ENCODE measurements around the gene TSHR.

Gene TSHR

DNA sequence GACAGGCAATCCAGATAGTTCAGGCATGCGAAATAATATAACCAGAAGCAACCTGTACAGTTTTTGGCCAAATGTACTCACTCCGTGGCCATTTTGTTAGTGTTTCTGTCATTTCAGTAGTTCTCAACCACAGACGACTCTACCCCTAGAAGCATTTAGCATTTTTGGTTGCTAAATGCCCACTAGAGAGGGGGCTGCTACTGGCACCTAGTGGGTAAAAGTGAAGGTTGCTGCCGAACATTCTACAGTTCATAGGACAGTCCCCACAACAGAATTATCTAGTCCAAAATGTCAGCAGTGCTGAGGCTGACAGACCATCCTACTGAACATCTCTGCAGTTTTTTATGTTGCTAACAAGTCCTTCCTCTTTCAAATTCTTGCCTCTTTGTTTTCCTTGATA lies 107.4 kb downstream of the TSHR start:
- no peaks in the 10 kb centered on the region for H3K36me3 ChIP-seq (ENCODE audit: control insufficient read depth, insufficient read depth, low read length)
- H3K4me1 ChIP-seq (ENCODE audit: control insufficient read depth, insufficient read depth, low read length), result no peaks in the 10 kb centered on the region
- WGBS, 2 experiments, result 29 to 34% methylated on average over 4 of the region's 4 CpGs
- no peaks in the 10 kb centered on the region for H3K27me3 ChIP-seq (ENCODE audit: control insufficient read depth, insufficient read depth, low read length, poor library complexity, severe bottlenecking)
- H3K9me3 ChIP-seq (ENCODE audit: control insufficient read depth, low read length), result no peaks in the 10 kb centered on the region
- no peak overlapping the region for H3K27ac ChIP-seq (ENCODE audit: insufficient read depth, low read depth, low read length, poor library complexity, severe bottlenecking)
- no peak overlapping the region for H3K4me3 ChIP-seq (ENCODE audit: insufficient read depth, low read depth, low read length)

DNA sequence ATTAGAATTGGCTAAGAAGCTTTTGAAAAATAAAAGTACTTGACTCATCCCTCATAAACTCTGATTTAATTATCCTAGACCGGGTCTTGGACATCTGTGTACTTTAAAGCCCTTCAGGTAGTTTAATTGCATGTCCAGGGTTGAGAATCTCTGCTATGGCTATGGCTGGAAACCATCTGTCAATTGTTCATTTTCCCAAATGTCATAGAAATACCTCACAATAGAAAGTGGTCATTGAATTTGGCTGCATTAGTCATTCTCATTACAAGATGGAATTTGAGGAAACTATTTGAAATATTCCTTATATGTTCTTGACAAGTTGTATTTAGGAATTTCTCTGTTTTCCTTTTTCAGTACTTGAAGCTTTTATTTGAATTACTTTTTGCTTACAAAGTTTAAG lies 111.3 kb downstream of the TSHR start:
- WGBS, 2 experiments, result 67 to 70% methylated on average over 1 of the region's 1 CpG
- Histone ChIP-seq H3K27ac (ENCODE audit: insufficient read depth, low read depth, low read length, poor library complexity, severe bottlenecking) (no peak overlapping the region), H3K27me3 (ENCODE audit: control insufficient read depth, insufficient read depth, low read length, poor library complexity, severe bottlenecking) (no peaks in the 10 kb centered on the region), H3K4me1 (ENCODE audit: control insufficient read depth, insufficient read depth, low read length) (no peaks in the 10 kb centered on the region), H3K36me3 (ENCODE audit: control insufficient read depth, insufficient read depth, low read length) (no peaks in the 10 kb centered on the region), H3K4me3 (ENCODE audit: insufficient read depth, low read depth, low read length) (no peak overlapping the region), H3K9me3 (ENCODE audit: control insufficient read depth, low read length) (no peaks in the 10 kb centered on the region)

DNA sequence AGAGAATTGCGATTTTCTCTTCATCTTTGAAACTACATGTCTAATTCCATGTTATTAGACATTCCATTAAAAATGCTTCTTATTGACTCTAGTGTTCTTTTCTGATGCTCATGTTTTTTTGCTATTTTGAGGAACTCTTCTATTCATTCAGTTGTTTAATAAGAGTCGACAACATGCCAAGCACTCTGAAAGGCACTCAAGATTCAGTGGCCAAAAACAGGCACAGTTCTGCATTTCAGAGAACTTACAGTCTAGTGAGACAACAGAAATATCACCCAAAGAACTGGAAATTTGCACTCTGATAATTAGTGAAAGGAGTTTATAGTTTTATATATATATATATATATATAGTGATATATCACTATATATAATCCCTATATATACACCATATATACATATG lies 111.7 kb downstream of the TSHR start:
- H3K4me1 ChIP-seq (ENCODE audit: control insufficient read depth, insufficient read depth, low read length), result no peaks in the 10 kb centered on the region
- H3K27ac ChIP-seq (ENCODE audit: insufficient read depth, low read depth, low read length, poor library complexity, severe bottlenecking), result no peak overlapping the region
- WGBS, 2 experiments, result 84 to 92% methylated on average over 2 of the region's 2 CpGs
- no peaks in the 10 kb centered on the region for H3K9me3 ChIP-seq (ENCODE audit: control insufficient read depth, low read length)
- no peaks in the 10 kb centered on the region for H3K27me3 ChIP-seq (ENCODE audit: control insufficient read depth, insufficient read depth, low read length, poor library complexity, severe bottlenecking)
- H3K36me3 ChIP-seq (ENCODE audit: control insufficient read depth, insufficient read depth, low read length), result no peaks in the 10 kb centered on the region
- no peak overlapping the region for H3K4me3 ChIP-seq (ENCODE audit: insufficient read depth, low read depth, low read length)

DNA sequence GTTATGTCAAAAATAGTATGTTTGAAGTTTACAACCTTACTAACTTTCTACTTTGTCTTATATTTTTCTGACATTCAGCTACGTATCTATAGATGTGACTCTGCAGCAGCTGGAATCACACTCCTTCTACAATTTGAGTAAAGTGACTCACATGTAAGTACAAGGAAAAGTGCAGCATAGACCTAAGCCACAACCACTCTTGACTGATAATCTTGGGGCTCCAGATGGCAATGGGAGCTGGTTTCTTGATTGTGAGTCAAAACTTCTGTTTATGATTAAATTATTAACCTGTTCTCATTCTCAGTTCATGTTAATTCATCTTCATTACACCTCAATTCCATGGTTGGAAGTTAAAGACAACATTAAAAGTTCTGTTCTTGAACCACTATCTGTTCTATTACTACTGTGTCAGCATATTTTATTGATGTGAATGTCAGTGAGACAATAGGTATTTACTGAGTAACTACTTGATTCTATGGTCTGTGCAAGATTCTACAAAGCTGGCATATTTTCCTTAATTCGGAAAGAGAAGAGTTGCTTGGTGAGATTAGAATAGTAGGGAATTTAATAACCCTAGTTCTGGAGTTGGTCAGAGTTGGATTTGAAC lies 112.9 kb downstream of the TSHR start:
- 89 to 97% methylated on average over 2 of the region's 2 CpGs for WGBS, 2 experiments
- no peak overlapping the region for H3K4me3 ChIP-seq (ENCODE audit: insufficient read depth, low read depth, low read length)

DNA sequence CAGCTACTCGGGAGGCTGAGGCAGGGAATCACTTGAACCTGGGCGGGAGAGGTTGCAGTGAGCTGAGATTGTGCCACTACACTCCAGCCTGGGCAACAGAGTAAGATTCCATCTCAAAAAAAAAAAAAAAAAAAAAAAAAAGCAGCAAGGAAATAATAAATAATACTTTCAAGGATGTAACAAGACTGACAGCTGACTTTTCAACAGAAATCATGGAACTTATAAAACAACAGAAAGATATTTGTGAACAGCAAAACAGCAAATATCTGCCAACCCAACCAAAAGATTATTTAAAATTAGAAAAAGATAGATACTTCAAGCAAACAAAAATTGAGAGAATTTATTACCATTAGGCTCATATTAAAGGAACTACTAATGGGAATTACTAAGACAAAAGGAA lies 115.1 kb downstream of the TSHR start:
- Histone ChIP-seq H3K4me3 (ENCODE audit: insufficient read depth, low read depth, low read length) (no peak overlapping the region), H3K9me3 (ENCODE audit: control insufficient read depth, low read length) (no peaks in the 10 kb centered on the region), H3K27me3 (ENCODE audit: control insufficient read depth, insufficient read depth, low read length, poor library complexity, severe bottlenecking) (no peaks in the 10 kb centered on the region), H3K36me3 (ENCODE audit: control insufficient read depth, insufficient read depth, low read length) (no peaks in the 10 kb centered on the region), H3K27ac (ENCODE audit: insufficient read depth, low read depth, low read length, poor library complexity, severe bottlenecking) (no peak overlapping the region), H3K4me1 (ENCODE audit: control insufficient read depth, insufficient read depth, low read length) (no peaks in the 10 kb centered on the region)
- 88 to 90% methylated on average over 2 of the region's 2 CpGs for WGBS, 2 experiments

More for the DNA sequence above, 112.9 kb downstream of the TSHR start:
- Histone ChIP-seq H3K27ac (ENCODE audit: insufficient read depth, low read depth, low read length, poor library complexity, severe bottlenecking) (no peak overlapping the region), H3K4me1 (ENCODE audit: control insufficient read depth, insufficient read depth, low read length) (no peaks in the 10 kb centered on the region), H3K36me3 (ENCODE audit: control insufficient read depth, insufficient read depth, low read length) (no peaks in the 10 kb centered on the region), H3K27me3 (ENCODE audit: control insufficient read depth, insufficient read depth, low read length, poor library complexity, severe bottlenecking) (no peaks in the 10 kb centered on the region), H3K9me3 (ENCODE audit: control insufficient read depth, low read length) (no peaks in the 10 kb centered on the region)

DNA sequence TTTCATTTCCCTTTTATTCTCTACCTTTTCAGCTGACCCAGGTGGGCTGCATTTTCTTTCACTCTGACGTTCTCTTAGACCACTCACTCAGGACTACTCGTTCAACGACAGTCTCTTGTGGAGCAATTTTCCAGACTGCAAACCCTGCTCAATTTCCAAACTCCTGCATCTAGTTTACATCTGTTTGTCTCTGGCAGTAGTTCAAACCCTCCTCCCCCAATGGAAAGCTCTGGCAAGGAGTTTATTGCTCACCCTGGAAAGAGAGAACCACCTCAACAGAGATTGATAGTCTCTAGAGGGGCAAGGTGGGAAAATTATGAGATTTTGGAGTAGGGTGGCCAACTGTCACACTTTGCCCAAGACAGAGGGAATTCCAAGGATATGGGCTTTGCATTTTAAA lies 130.2 kb downstream of the TSHR start:
- Histone ChIP-seq H3K27ac (ENCODE audit: insufficient read depth, low read depth, low read length, poor library complexity, severe bottlenecking) (no peak overlapping the region), H3K4me1 (ENCODE audit: control insufficient read depth, insufficient read depth, low read length) (no peaks in the 10 kb centered on the region)
- WGBS, 2 experiments, result 86 to 92% methylated on average over 3 of the region's 3 CpGs

DNA sequence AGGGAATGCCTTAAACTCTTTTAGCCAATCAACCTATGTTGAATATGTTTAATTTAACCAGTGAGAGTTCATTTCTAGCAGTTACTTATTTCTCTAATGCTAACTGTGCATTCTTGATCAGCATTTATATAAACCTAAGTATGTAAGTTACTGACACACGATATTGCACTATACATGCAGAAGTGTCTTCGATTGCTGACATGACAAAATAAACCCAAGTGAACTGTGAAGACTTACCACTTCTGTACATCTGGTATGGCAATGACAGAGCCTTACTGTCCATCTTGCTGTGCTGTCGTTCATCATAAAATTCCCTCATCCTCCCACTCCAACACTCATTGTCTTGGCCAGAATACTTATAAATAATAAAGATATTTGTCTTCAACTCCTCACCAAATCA lies 131.8 kb downstream of the TSHR start:
- 58 to 60% methylated on average over 3 of the region's 3 CpGs for WGBS, 2 experiments
- Histone ChIP-seq H3K27ac (ENCODE audit: insufficient read depth, low read depth, low read length, poor library complexity, severe bottlenecking) (no peak overlapping the region), H3K4me1 (ENCODE audit: control insufficient read depth, insufficient read depth, low read length) (peaks cover 3% of the 10 kb centered on the region), H3K4me3 (ENCODE audit: insufficient read depth, low read depth, low read length) (no peak overlapping the region), H3K9me3 (ENCODE audit: control insufficient read depth, low read length) (no peaks in the 10 kb centered on the region), H3K36me3 (ENCODE audit: control insufficient read depth, insufficient read depth, low read length) (no peaks in the 10 kb centered on the region), H3K27me3 (ENCODE audit: control insufficient read depth, insufficient read depth, low read length, poor library complexity, severe bottlenecking) (no peaks in the 10 kb centered on the region)

More for the DNA sequence above, 130.2 kb downstream of the TSHR start:
- Histone ChIP-seq H3K9me3 (ENCODE audit: control insufficient read depth, low read length) (no peaks in the 10 kb centered on the region), H3K36me3 (ENCODE audit: control insufficient read depth, insufficient read depth, low read length) (no peaks in the 10 kb centered on the region), H3K4me3 (ENCODE audit: insufficient read depth, low read depth, low read length) (no peak overlapping the region), H3K27me3 (ENCODE audit: control insufficient read depth, insufficient read depth, low read length, poor library complexity, severe bottlenecking) (no peaks in the 10 kb centered on the region)

DNA sequence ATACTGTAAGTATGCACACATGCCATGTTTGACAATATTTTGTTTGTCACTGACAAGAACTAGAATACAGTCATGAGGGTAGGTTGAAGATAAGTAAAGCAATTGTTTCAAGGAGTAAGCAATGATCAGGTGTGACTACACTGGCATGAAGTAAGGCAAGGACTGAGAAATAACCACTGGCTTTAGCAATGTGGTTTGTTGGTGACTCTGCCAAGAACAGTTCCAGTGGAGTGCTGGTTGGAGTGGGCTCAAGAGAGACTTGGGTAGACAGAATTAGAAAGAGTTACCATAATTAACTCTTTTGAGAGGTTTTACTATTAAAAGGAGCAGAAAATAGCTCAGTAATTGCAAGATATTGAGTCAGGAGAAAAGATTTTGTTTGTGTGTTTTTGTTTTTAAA lies 135.7 kb downstream of the TSHR start:
- Histone ChIP-seq H3K27ac (ENCODE audit: insufficient read depth, low read depth, low read length, poor library complexity, severe bottlenecking) (no peak overlapping the region), H3K9me3 (ENCODE audit: control insufficient read depth, low read length) (no peaks in the 10 kb centered on the region), H3K4me3 (ENCODE audit: insufficient read depth, low read depth, low read length) (no peak overlapping the region), H3K36me3 (ENCODE audit: control insufficient read depth, insufficient read depth, low read length) (no peaks in the 10 kb centered on the region), H3K4me1 (ENCODE audit: control insufficient read depth, insufficient read depth, low read length) (peaks cover 5% of the 10 kb centered on the region), H3K27me3 (ENCODE audit: control insufficient read depth, insufficient read depth, low read length, poor library complexity, severe bottlenecking) (no peaks in the 10 kb centered on the region)

DNA sequence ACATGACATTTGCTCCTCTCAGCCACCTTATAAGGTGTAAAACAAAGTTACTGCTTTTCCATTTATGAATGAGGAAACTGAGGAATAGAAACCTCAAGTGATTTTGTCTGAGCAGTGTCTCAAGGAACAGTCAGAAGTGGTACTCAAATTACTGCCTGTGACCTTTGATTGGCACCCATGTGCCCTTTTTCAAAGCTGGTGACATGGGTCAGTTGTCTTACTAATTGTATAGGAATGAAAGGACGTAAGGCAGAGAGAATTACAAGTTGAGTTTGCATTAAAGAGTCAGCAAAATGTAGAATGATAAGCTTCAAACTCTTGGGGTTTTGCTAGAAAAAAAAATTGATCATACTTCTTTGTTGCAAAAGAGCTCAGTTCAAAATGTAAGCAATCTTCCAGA lies 136.2 kb downstream of the TSHR start:
- Histone ChIP-seq H3K4me1 (ENCODE audit: control insufficient read depth, insufficient read depth, low read length) (peaks cover 5% of the 10 kb centered on the region), H3K36me3 (ENCODE audit: control insufficient read depth, insufficient read depth, low read length) (no peaks in the 10 kb centered on the region), H3K4me3 (ENCODE audit: insufficient read depth, low read depth, low read length) (no peak overlapping the region), H3K27ac (ENCODE audit: insufficient read depth, low read depth, low read length, poor library complexity, severe bottlenecking) (no peak overlapping the region), H3K9me3 (ENCODE audit: control insufficient read depth, low read length) (no peaks in the 10 kb centered on the region), H3K27me3 (ENCODE audit: control insufficient read depth, insufficient read depth, low read length, poor library complexity, severe bottlenecking) (no peaks in the 10 kb centered on the region)
- WGBS, 2 experiments, result 71 to 74% methylated on average over 1 of the region's 1 CpG

DNA sequence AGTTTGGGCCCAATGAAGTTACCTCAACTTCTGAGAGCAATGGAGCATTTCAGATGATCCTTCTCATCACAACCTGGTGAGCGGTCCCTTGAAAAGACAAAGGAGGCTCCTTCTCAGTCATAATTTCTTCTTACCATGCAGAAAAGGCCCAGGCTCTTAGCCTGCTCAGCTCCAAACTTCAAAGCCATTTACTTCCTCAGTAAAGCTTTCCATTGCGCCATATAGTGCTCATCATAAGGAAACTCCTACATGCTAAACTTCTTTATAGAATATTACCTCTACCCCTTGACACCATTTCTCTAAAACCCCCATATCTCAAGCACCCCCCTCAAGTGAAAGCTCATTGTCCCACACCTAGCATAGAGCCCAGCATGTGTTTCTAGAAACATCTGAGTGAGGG lies 138.2 kb downstream of the TSHR start:
- Histone ChIP-seq H3K36me3 (ENCODE audit: control insufficient read depth, insufficient read depth, low read length) (no peaks in the 10 kb centered on the region), H3K27me3 (ENCODE audit: control insufficient read depth, insufficient read depth, low read length, poor library complexity, severe bottlenecking) (no peaks in the 10 kb centered on the region), H3K4me3 (ENCODE audit: insufficient read depth, low read depth, low read length) (no peak overlapping the region), H3K9me3 (ENCODE audit: control insufficient read depth, low read length) (no peaks in the 10 kb centered on the region), H3K27ac (ENCODE audit: insufficient read depth, low read depth, low read length, poor library complexity, severe bottlenecking) (no peak overlapping the region), H3K4me1 (ENCODE audit: control insufficient read depth, insufficient read depth, low read length) (peaks cover 5% of the 10 kb centered on the region)
- WGBS, 2 experiments, result 91 to 97% methylated on average over 2 of the region's 2 CpGs

DNA sequence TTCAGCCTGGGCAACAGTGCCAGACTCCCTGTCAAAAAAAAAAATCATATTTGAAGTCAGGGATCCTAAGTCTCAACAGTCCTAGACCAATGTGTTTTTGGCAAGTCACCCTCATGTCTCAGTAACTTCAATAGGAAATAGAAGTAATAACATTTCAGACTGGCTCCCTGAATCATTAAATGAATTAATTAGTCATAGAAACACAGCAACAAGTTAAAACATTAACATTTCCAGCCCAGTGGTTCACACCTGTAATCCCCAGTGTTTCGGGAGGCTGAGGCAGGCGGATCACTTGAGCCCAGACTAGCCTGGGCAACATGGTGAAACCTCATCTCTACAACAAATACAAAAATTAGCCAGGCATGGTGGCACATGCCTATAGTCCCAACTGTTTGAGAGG lies 140.1 kb downstream of the TSHR start:
- no peaks in the 10 kb centered on the region for H3K27me3 ChIP-seq (ENCODE audit: control insufficient read depth, insufficient read depth, low read length, poor library complexity, severe bottlenecking)

More for the DNA sequence above, 140.1 kb downstream of the TSHR start:
- 85 to 91% methylated on average over 2 of the region's 2 CpGs for WGBS, 2 experiments
- no peak overlapping the region for H3K27ac ChIP-seq (ENCODE audit: insufficient read depth, low read depth, low read length, poor library complexity, severe bottlenecking)
- peaks cover 5% of the 10 kb centered on the region for H3K4me1 ChIP-seq (ENCODE audit: control insufficient read depth, insufficient read depth, low read length)
- no peaks in the 10 kb centered on the region for H3K36me3 ChIP-seq (ENCODE audit: control insufficient read depth, insufficient read depth, low read length)
- H3K9me3 ChIP-seq (ENCODE audit: control insufficient read depth, low read length), result no peaks in the 10 kb centered on the region
- H3K4me3 ChIP-seq (ENCODE audit: insufficient read depth, low read depth, low read length), result no peak overlapping the region

Measured in ectodermal cell (in vitro differentiated cells).